Raji (cell line): Measurements from ENCODE around the gene CUEDC2.

Experiments
- POLR2A ChIP-seq: IDR thresholded peaks from 2 replicates; pipeline ENCODE4 v1.6.1; 2011; ENCODE audit warnings: low read depth, low read length, control low read depth; ENCODE audit not compliant: insufficient read depth

CUEDC2 gene

GRCh38 chr10:102432162-102432950, at the start of gene CUEDC2:
CUEDC2 (minus strand) TSS chr10:102432574; CDS start chr10:102425188, 7,386 bp downstream.
- peak; percentile 77 for TF ChIP-seq POLR2A

- no peak for TF ChIP-seq POLR2A
Observed at GRCh38 chr10:102480396-102480795, 48.0 kb upstream of the CUEDC2 start.

- no peak for TF ChIP-seq POLR2A
Observed at GRCh38 chr10:102479651-102480050, 47.3 kb upstream of the CUEDC2 start.

- TF ChIP-seq POLR2A = no peak
Observed at GRCh38 chr10:102476466-102477141, 44.2 kb upstream of the CUEDC2 start.

DNA sequence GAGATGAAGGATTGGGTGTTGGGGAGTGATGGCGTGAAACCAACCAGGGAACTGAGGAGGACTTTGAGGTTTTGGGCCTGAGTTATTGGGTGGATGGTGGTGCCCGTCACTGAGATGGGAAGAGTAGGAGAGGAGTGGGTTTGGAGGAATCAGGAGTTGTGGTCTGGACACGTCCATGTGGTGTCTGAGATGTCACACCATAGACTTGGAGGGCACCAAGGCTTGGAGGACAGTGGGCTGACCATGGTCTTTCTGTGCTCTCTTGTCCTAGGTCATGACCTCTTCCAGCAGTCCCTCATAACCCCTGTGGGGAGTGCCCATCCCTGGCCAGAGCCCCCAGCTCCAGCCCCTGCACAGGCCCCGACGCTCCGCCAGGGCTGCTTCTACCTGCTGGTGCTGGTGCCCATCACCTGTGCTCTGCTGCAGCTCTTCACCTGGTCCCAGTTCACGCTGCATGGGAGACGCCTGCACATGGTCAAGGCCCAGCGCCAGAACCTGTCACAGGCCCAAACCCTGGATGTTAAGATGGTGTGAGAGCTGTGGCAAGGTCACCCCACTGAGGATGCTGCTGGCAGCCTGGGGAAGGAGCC, 43.2 kb upstream of the CUEDC2 start:
- TF ChIP-seq POLR2A = no peak

GRCh38 chr10:102473445-102474331, 41.3 kb upstream of the CUEDC2 start:
- no peak for TF ChIP-seq POLR2A

GRCh38 chr10:102470579-102471546, 38.5 kb upstream of the CUEDC2 start:
- TF ChIP-seq POLR2A = no peak

- TF ChIP-seq POLR2A = no peak
Observed at GRCh38 chr10:102468683-102469082, 36.3 kb upstream of the CUEDC2 start.

DNA sequence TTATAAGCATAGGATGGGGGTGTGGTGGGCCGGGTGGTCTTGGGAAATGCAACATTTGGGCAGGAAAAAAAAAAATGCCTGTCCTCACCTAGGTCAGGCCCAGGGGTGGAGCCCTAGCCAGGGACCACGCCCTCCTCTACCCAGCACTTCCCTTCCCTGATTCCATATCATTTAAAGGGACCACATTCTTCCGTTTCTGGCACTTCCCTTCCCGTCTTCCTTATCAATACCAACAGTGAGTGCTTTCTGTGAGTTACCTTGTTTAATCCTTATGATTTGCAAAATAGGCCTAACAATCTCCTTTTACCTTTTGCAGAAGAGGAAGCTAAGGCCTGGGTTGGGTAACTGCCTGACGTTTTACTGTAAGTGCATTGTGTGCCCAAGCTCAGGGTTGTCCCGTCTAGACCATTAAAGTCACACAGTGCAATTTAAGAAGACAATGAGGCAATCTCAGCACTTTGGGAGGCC, 35.6 kb upstream of the CUEDC2 start:
- TF ChIP-seq POLR2A = no peak

- TF ChIP-seq POLR2A = no peak
Observed at GRCh38 chr10:102467318-102467717, 34.9 kb upstream of the CUEDC2 start.

DNA sequence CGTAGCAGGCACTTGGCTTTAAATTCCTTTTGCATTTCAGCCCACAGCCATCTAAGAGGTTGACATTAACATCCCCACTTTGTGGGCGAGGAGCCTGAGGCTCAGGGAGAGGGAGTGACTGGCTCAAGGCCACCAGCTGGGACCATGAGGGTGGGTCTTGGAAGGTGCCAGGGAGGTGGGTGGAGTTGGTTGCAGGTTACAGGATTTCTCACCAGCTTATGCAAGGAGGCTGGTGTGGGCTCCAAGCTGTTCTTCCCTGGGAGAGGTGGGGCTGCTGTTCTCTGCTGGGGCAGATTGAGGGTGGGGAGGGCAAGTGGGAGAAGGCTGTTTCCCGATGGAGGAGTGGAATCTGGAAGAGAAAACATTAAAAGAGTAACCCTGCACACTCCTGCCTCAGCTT, 33.1 kb upstream of the CUEDC2 start:
- TF ChIP-seq POLR2A = no peak

DNA sequence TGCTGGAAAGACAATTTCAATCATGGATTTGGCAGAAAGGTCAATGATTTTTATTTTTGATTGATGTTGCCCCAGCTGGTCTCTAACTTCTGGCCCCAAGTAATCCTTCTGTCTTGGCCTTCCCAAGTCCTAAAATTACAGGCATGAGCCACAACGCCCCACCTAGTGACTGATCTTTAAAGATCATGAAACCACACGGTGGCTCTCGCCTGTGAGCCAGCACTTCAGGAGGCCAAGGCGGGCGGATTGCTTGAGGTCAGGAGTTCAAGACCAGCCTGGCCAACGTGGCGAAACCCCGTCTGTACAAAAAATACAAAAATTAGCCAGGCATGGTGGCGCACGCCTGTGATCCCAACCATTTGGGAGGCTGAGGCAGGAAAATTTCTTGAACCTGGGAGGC, 31.6 kb upstream of the CUEDC2 start:
- no peak for TF ChIP-seq POLR2A

GRCh38 chr10:102462512-102463054, 30.2 kb upstream of the CUEDC2 start:
- TF ChIP-seq POLR2A = no peak

- peak; percentile 66 for TF ChIP-seq POLR2A
Observed at GRCh38 chr10:102461187-102462054, 29.0 kb upstream of the CUEDC2 start.
